Measurements from ENCODE around the gene GGTA1.

The GGTA1 gene

DNA sequence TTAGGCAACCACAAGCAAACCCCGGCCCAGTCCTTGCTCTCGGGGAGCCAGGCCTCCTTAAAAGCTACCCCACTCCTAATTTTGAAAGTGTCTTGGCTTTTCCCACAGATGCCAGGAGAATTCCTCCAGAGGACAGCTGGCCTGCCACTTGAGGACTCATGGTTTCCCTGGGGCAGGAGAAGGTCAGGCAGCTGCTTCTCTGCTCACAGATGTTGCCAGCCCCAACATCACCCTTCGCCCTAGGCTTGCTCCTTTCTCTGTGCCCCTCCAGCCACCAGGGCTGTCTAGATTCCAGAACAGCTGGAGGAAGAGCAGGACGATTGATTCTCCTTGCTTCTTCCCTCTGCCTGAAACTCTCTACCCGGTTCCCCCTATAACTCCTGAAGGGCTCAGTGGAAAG, 8.5 kb downstream of the GGTA1 start:
- no peaks in the 10 kb centered on the region for H3K79me2 ChIP-seq (ENCODE audit: insufficient read depth, low read depth)
- no peak overlapping the region for H3K9ac ChIP-seq
- H3K27ac ChIP-seq = no peak overlapping the region
- H4K20me1 ChIP-seq (ENCODE audit: insufficient read depth) = no peaks in the 10 kb centered on the region
- no peaks in the 10 kb centered on the region for H3K36me3 ChIP-seq (ENCODE audit: insufficient read depth)
- TF ChIP-seq, protein P1, sequence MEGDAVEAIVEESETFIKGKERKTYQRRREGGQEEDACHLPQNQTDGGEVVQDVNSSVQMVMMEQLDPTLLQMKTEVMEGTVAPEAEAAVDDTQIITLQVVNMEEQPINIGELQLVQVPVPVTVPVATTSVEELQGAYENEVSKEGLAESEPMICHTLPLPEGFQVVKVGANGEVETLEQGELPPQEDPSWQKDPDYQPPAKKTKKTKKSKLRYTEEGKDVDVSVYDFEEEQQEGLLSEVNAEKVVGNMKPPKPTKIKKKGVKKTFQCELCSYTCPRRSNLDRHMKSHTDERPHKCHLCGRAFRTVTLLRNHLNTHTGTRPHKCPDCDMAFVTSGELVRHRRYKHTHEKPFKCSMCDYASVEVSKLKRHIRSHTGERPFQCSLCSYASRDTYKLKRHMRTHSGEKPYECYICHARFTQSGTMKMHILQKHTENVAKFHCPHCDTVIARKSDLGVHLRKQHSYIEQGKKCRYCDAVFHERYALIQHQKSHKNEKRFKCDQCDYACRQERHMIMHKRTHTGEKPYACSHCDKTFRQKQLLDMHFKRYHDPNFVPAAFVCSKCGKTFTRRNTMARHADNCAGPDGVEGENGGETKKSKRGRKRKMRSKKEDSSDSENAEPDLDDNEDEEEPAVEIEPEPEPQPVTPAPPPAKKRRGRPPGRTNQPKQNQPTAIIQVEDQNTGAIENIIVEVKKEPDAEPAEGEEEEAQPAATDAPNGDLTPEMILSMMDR (conservative IDR thresholded peaks at IDR 0.05; ENCODE audit: low read depth, low read length) = no peak
- H2AFZ ChIP-seq (ENCODE audit: low read depth) = no peak overlapping the region
- H3K4me1 ChIP-seq (ENCODE audit: low read depth, poor library complexity, severe bottlenecking) = no peaks in the 10 kb centered on the region
- H3K4me2 ChIP-seq = no peak overlapping the region
- no peaks in the 10 kb centered on the region for H3K27me3 ChIP-seq (ENCODE audit: insufficient read depth, low read depth)
- H3K4me3 ChIP-seq (IDR thresholded peaks at IDR 0.05; ENCODE audit: insufficient read depth, low read depth, low read length) = no peak overlapping the region

DNA sequence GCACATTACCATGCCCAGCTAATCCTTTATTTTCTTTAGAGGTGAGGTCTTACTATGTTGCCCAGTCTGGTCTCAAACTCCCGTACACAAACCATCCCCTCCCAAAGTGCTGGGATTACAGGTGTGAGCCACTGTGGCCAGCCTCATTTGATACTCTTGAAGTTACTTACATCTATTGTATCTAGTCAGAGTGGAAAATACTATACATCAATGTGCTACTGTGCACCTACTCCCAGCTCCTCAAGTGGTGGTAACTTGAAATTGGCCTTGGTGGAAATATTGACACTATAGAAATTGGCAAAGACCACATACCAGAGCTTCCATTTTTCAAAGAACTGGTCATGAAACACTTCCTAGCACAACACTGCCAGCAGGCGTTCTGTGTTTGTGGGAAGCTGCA, 10.3 kb downstream of the GGTA1 start:
- H3K36me3 ChIP-seq (ENCODE audit: insufficient read depth) = no peaks in the 10 kb centered on the region
- no peaks in the 10 kb centered on the region for H3K4me1 ChIP-seq (ENCODE audit: low read depth, poor library complexity, severe bottlenecking)
- no peaks in the 10 kb centered on the region for H3K27me3 ChIP-seq (ENCODE audit: insufficient read depth, low read depth)
- no peak overlapping the region for H3K4me3 ChIP-seq (IDR thresholded peaks at IDR 0.05; ENCODE audit: insufficient read depth, low read depth, low read length)
- H3K9ac ChIP-seq = no peak overlapping the region
- H4K20me1 ChIP-seq (ENCODE audit: insufficient read depth) = no peaks in the 10 kb centered on the region
- no peaks in the 10 kb centered on the region for H3K79me2 ChIP-seq (ENCODE audit: insufficient read depth, low read depth)
- no peak overlapping the region for H2AFZ ChIP-seq (ENCODE audit: low read depth)
- TF ChIP-seq, protein P1 (conservative IDR thresholded peaks at IDR 0.05; ENCODE audit: low read depth, low read length) = no peak
- no peak overlapping the region for H3K4me2 ChIP-seq
- H3K27ac ChIP-seq = no peak overlapping the region

DNA sequence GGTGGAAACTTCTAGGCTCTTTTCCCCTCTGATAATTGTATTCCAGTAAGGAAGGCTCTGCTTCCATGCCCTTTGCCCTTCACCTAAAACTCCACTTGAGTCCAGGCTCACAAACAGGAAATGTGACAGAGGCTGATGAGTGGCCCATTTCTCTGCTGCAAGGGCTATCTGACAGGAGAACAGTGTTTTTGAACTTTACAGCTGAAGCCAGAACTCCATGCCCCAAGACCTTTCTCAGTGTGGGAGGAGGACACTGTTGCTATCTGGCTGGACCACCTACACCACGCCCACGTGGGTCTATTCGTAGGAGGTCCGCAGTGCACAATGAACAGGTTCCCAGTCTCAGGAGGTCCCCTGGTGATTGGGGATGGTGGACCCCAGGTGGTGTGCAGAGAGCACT, 13.6 kb downstream of the GGTA1 start:
- no peaks in the 10 kb centered on the region for H3K79me2 ChIP-seq (ENCODE audit: insufficient read depth, low read depth)
- TF ChIP-seq, protein P1 (conservative IDR thresholded peaks at IDR 0.05; ENCODE audit: low read depth, low read length) = no peak
- H3K4me3 ChIP-seq (IDR thresholded peaks at IDR 0.05; ENCODE audit: insufficient read depth, low read depth, low read length) = no peak overlapping the region
- no peak overlapping the region for H3K27ac ChIP-seq
- H3K27me3 ChIP-seq (ENCODE audit: insufficient read depth, low read depth) = no peaks in the 10 kb centered on the region
- H4K20me1 ChIP-seq (ENCODE audit: insufficient read depth) = no peaks in the 10 kb centered on the region
- H2AFZ ChIP-seq (ENCODE audit: low read depth) = no peak overlapping the region
- H3K9ac ChIP-seq = no peak overlapping the region
- H3K4me1 ChIP-seq (ENCODE audit: low read depth, poor library complexity, severe bottlenecking) = no peaks in the 10 kb centered on the region
- H3K36me3 ChIP-seq (ENCODE audit: insufficient read depth) = no peaks in the 10 kb centered on the region
- no peak overlapping the region for H3K4me2 ChIP-seq

DNA sequence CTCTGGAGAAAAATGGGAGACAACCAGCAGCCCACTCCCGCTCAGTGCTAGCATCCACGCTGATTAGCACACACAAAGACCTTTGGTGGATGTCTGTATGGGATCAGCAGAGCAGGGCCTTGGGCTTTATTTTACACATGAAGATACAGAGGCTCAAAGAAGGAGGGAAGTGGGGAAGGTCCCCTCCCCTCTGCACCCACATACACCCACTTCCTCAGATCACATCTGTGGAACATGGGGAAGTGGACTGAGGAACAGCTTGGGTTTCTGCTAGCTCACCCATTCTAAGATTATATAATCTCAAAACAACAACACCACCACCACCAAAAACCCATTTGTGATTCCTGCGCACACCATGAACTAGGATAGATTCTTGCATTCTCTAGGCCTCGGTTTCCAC, 14.0 kb downstream of the GGTA1 start:
- H2AFZ ChIP-seq (ENCODE audit: low read depth) = no peak overlapping the region
- no peak overlapping the region for H3K4me3 ChIP-seq (IDR thresholded peaks at IDR 0.05; ENCODE audit: insufficient read depth, low read depth, low read length)
- H3K9ac ChIP-seq = no peak overlapping the region
- no peaks in the 10 kb centered on the region for H4K20me1 ChIP-seq (ENCODE audit: insufficient read depth)
- H3K36me3 ChIP-seq (ENCODE audit: insufficient read depth) = no peaks in the 10 kb centered on the region
- TF ChIP-seq, protein P1 (conservative IDR thresholded peaks at IDR 0.05; ENCODE audit: low read depth, low read length) = no peak
- no peaks in the 10 kb centered on the region for H3K27me3 ChIP-seq (ENCODE audit: insufficient read depth, low read depth)
- no peaks in the 10 kb centered on the region for H3K4me1 ChIP-seq (ENCODE audit: low read depth, poor library complexity, severe bottlenecking)
- no peak overlapping the region for H3K4me2 ChIP-seq
- no peaks in the 10 kb centered on the region for H3K79me2 ChIP-seq (ENCODE audit: insufficient read depth, low read depth)
- no peak overlapping the region for H3K27ac ChIP-seq

Measured in KMS-11 (cell line).